ENCODE results near the gene GRAP.
A peak's percentile ranks its signal among the peaks of the same experiment; 100 is the strongest.
"Not testable (repeated sequence)": the region's sequence is repeated elsewhere in the genome, so short reads cannot be mapped to it uniquely, and the experiment has no call there.

The GRAP gene

DNA sequence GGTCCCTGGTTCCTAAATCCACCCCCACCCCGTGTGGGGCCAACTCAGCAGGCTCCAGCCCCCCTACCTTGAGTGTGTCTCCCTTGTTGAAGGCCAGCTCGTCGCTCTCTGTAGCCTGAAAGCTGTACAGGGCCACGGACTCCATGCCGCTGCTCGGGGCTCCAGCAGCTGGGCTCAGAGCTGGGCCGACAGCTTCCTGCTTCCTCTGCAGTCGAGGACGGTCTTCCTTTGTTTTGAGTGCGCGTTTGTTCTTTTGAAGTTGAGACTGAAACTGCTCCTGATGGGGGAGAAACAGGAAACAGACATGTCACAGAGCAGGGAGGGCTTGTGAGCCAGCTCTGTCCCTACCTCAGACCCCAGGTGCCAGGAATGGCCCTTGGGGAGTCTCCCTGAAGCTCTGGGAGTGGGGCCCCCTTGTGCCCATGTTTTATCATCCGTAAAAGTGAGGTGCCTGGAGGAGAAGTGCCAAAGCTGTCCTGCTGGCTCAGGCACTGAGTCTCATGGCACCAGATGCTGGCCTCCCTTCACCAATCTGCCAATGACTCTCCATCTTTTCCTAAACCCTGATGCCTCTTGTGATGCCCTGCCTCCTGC is at the start of gene GRAP:
GRAP (minus strand) TSS at position 176 of the 594 bp plus-strand sequence; CDS start at position 145, 31 bp downstream.
- not testable (repeated sequence) for DNase-seq (ENCODE audit: low read depth in 2 of 2, low spot score in 1 of 2)

DNA sequence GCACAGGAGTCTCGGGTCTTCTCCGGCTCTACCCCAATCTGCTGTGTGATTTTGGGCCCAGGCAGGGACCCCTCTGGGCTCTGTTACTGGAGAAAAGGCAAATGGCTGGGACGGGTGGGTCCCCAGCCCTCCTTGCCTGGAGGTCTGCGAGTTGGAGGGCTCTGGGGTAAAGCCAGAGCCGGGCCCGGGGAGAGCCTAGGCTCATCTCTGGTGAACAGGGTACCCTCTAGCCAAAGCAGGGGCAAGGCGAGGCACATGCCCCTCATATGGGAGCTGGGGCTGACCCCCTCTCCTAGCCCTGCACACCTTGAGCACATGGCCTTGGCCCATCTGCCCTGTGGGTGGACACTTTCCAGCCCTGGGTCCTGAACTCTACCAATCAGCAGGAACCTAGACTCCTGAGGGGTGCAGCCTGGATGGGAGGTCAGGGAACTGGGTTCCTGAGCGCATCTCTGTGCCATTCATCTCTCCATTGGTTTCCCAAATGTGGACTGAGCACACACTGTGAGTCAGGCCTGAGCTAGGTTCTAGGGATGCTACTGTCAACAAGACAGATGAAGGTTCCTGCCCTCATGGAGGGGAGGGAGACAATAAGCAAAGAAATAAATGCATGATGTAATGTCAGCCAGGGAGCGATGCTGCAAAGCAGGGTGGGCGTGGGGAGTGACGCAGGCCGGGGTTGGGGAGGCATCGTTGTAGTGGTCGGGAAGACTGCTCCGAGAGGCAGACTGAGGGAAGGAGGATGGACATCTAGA is 47.1 kb upstream of the GRAP start:
- DNase-seq (ENCODE audit: low read depth in 2 of 2, low spot score in 1 of 2): not testable (repeated sequence)

DNA sequence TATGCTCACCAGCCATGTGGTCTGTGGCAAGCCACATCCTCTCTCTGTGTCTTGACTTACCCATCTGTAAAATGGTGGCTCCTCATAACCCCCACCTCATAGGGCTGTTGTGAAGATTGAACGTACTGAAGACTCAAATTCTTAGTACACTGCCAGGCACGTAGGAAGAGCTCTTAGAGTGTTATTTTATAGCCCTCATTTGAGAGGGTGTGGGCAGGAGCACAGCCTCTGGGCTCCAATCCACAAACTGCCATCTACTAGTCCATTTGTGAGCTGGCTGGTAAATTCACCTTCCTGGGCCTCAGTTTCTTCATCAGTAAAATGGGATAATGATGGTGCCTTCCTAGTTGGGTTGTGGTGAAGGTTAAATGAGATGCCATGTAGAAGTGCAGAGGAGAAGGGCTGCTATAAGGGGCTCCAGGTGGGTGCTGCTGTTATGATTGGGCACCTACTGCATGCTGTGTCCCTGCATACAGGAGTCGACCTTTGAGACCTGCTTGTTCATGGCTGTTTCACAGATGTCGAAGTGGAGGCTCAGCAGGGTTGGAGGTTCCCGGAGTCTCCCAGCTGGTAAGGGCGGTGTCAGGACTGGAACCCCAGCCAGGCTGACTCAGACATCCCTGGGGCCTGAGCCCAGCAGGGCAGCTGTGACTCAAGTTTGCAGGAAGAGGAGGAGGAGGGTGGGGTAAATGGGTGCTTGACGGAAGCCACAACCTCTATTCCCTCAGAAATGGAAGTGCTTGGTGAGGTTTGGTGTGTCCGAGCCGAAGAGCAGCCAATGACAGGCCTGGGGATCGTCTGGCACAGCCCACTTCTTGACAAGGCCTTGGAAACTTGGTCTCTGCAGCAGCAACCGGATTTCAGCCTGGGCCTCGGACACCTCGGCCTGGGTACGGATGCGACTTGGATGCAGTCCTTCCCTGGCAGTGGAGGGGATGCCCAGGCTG is 46.3 kb upstream of the GRAP start:
- DNase-seq (ENCODE audit: low read depth in 2 of 2, low spot score in 1 of 2): not testable (repeated sequence)

DNA sequence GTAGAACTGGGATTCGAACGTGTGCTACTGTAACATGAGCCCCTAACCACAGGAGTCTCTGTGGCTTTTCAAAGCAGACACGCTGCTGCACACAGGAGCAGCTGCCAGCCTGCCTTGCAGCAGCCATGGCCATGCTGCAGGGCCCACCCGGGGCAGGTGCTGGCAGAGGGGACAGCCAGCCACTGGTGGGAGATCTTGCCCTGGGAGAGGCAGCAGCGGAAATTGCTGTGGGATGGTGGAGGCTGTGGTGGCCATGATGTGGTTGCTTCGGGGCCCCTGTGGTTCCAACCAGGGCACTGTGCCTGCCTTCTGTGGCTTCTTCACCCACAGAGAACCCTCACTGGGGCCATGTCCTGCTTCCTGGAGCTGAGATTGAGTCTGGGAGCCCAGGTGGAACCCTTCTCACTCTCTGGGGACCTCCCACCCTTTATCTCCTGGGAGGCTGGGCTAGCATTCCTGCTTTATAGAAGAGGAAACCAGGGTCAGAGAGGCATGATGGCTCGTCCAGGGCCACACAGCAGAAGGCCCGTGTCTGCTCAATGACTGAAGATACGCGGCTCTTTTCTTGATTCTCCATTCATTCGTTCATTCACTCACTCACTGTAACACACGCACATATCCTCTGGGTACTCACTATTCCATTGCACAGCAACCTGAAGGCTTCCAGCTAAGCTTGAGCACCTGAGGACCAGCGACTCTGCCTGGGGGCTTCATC is 43.5 kb upstream of the GRAP start:
- not testable (repeated sequence) for DNase-seq (ENCODE audit: low read depth in 2 of 2, low spot score in 1 of 2)

DNA sequence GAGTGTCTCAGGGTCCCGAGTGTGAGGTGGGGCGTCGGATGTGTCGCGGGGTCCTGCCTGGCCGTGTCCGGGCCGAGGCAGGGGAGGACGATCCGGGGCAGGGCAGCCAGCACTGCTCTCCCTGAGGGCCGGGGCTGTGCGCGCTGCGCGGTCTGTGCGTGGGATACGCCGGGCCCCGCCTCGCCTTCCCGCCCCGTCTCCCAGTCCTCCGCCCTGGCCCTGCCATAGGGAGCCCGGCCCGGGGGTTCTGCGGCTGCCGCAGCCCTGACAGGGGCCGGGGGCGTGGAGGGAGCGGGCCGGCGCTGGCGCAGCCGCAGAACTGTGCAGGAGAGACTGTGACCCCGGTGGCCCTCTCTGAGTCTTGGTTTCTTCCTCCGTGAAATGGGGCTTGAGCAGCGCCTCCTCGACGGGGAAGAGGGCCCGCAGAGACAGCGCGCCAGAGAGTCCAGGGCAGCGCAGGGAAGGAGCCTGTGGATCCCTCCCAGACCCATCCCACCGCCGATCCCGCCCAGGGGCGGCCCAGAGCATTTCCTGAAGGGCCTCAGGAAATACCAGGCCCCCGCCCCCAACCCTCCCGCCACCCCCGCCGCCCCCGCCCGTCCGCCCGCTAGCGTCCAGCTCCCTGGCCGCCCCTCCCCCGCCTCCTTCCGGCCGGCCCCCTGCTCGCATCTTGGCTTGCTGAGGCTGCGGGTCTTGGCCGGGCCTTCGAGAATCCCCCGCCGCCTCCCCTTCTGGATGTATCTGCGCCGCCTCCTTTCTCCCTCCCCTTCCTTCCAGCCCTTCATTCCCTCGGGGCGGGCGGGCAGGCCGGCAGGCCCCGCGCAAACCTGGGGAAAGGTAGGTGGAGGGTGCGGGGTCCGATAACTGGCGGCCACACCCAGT is 42.3 kb upstream of the GRAP start:
- not testable (repeated sequence) for DNase-seq (ENCODE audit: low read depth in 2 of 2, low spot score in 1 of 2)

DNA sequence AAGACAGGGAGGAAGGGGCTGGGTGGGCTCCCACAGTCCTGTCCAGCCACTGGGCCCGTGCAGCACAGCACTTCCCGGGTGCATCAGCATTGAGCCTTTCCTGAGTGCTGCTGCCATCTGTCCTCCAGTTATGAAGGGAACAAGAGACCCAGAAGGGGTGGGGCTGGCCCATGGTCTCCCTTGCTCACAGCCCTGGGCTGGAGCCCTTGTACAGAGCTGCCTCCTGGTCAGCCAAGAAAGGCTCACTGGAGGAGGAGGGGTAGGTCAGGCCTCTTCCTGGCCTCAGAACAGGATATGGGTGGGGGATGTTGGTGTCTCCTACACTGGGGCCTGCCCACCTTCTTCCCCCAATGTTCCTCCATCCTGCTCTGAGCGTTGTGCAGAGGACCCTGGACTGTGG is 30.6 kb upstream of the GRAP start:
- not testable (repeated sequence) for DNase-seq (ENCODE audit: low read depth in 2 of 2, low spot score in 1 of 2)

DNA sequence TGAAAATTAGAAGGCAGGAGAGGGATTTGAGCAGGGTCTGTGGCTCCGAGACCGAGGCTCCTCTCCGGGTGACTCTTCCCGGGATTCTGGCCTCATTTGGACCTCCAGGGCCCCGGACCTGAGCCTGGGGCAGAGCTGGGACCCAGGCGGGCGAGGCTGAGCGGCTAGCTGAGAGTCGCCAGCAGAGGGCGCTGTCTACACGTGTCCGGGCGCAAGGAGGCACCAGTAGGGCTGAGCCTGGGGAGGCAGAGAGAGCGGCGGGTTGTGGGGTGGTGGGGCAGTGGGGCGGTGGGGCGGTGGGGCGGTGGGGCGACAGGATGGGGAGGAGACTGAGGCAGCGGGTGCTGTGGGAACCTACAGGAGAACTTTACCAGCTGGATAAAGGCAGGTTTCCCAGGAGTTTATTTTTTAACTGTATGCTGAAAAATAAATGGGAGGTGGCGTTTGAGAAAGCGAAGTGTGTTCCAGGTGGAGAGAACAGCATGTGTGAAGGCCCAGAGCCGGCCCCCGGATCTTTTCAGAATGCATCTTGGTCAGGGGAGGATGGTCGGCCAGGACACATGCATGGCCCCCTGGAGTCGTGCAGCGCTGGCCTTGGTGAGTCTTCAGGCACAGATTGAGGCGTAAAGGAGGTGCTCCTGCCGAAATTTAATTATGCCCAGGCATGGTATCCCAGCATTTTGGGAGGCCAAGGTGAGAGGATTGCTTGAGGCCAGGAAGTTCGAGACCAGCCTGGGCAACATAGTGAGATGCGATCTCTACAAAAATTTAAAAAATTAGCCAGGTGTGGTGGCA is 29.8 kb upstream of the GRAP start:
- DNase-seq (ENCODE audit: low read depth in 2 of 2, low spot score in 1 of 2): peak in 1 of 2 donors; percentile 11

DNA sequence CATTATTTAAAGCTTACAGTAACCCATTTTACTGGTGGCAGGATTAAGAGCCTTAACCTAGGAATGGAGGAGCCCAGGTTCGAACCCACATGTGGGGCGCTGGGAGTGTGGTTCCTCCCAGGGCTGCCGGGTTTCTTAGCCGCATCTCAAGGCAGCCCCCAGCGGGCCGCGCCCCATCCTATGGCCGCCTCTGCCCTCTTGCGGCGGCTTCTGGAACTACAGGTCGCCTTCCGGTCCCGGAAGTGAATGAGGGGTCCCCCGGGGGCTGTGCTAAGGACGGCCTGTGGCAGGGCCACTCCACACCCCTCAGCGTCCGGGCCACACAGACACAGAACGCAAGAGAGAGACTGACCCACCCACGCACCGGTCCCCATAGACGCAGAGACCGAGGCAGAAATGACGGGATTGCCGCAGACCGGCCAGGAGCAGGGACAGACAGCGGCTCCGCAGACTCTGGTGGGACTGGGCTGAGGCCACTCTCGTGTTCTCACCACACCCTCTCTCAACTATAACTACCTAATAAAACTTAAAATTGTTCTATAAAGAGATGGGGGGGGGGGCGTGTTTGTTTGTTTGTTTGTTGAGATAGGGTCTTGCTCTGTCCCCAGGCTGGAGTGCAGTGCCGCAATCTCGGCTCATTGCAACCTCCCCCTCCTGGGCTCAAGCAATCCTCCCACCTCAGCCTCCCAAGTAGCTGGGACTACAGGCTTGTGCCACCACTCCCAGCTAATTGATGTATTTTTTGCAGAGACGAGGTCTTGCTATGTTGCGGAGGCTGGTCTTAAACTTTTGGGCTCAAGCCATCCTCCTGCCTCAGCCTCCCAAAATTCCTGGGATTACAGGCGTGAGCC is 23.8 kb upstream of the GRAP start:
- DNase-seq (ENCODE audit: low read depth in 2 of 2, low spot score in 1 of 2): not testable (repeated sequence)

DNA sequence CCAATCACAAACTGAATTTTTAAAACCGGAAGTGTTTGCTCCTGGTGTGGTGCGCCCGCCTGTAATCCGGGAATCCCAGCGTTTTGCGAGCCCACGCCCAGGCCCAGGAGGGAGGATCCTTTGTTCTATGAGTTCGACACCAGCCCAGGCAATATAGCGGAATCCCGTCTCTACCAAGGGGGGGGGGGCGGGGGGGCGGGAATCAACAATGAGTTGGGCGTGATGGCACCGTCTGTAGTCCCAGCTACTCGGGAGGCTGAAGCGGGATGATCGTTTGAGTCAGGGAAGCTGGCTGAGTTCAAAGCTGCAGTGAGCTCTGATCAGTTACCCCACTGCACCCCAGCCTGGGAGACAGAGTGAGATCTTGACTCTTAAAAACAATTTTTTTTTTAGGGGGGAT is 17.6 kb upstream of the GRAP start:
- not testable (repeated sequence) for DNase-seq (ENCODE audit: low read depth in 2 of 2, low spot score in 1 of 2)

DNA sequence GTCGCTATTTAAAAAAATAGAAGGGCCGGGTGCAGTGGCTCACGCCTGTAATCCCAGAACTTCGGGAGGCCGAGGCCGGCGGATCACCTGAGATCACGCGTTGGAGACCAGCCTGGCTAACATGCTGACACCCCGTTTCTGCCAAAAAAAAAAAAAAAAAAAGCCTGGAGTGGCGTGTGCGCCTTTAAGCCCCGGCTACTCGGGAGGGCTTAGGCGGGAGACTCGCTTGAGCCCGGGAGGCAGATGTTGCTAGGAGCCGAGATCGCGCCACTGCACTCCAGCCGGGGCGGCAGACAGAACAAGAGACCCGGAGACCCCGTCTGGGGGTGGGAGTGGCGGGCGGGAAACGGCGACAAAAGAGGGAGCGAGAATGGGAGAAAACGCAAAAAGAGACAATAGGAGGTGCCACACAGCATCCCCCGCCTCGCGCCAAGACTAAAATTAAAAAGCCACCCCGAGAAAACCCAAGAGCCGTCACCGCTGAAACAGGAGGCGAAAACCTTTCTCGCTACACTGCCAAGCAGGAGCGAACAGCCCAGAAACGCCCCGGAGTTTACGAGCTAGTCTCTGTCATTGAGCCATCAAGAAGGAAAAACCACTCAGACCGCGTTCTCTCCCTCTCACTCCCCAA is 16.7 kb upstream of the GRAP start:
- peak; percentile 54 to 57 for DNase-seq (ENCODE audit: low read depth in 2 of 2, low spot score in 1 of 2)

DNA sequence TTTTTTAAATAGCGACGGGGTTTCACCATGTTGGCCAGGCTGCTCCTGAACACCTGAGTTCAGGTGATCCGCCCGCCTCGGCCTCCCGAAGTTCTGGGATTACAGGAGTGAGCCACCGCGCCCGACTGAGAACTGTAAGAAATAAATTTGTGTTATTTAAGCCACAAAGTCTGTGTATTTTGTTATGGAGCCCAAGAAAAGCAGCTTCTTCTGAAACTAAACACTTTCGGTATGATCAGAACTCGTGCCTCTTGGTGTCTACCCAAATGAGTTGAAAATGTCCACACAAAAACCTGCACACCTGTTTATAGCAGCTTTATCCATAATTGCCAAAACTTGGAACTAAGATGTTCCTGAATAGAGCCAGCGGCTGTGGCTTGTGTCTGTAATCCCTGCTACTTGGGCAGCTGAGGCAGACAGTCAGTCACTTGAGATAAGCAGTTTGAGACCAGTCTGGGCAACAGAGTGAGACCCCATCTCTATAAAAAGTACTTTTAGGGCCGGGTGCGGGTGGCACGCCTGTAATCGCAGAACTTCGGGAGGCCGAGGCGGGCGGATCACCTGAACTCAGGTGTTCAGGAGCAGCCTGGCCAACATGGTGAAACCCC is 16.1 kb upstream of the GRAP start:
- not testable (repeated sequence) for DNase-seq (ENCODE audit: low read depth in 2 of 2, low spot score in 1 of 2)

DNA sequence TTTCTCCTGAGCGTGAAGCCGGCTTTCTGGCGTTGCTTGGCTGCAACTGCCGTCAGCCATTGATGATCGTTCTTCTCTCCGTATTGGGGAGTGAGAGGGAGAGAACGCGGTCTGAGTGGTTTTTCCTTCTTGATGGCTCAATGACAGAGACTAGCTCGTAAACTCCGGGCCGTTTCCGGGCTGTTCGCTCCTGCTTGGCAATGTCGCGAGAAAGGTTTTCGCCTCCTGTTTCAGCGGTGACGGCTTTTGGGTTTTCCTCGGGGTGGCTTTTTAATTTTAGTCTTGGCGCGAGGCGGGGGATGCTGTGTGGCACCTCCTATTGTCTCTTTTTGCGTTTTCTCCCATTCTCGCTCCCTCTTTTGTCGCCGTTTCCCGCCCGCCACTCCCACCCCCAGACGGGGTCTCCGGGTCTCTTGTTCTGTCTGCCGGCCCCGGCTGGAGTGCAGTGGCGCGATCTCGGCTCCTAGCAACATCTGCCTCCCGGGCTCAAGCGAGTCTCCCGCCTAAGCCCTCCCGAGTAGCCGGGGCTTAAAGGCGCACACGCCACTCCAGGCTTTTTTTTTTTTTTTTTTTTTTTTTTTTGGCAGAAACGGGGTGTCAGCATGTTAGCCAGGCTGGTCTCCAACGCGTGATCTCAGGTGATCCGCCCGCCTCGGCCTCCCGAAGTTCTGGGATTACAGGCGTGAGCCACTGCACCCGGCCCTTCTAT is 15.4 kb upstream of the GRAP start:
- peak in 1 of 2 donors; percentile 74 for DNase-seq (ENCODE audit: low read depth in 2 of 2, low spot score in 1 of 2)

DNA sequence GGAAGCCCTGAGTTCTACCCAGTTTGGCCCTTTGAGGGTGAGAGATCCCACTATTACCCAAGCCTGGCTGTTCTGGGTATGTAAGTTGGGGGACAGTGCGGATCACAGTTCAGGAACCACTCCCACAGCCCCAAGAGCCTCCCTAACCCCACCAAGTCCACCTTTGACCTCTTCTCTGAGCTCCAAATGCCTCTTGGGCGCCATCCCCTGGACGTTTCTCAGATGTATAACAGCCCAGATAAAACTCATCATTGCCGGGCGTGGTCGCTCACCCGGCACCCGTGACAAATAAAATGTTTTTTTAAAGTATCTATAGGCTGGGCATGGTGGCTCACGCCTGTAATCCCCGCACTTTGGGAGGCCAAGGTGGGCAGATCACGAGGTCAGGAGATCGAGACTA is 8.7 kb upstream of the GRAP start:
- DNase-seq (ENCODE audit: low read depth in 2 of 2, low spot score in 1 of 2): not testable (repeated sequence)

DNA sequence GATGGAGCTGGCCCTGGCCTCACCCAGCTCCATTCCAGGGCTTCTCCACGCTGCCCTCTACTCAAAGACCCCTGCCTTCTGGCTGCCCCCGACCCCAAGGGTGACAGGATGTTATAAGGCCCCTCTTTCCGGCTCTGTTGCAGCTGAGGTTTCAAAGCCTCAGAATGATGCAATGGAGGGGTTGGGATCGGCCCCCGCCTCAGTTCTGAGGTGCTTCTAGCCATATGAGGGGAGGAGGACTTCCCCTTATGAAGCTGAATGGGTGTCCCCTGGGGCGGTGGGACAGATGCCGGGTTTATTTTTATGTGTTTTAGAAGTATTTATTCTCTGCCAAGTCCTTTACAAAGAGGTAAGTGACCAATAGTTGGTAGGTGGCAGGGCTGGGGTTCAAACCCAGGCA is 2.1 kb upstream of the GRAP start:
- not testable (repeated sequence) for DNase-seq (ENCODE audit: low read depth in 2 of 2, low spot score in 1 of 2)

DNA sequence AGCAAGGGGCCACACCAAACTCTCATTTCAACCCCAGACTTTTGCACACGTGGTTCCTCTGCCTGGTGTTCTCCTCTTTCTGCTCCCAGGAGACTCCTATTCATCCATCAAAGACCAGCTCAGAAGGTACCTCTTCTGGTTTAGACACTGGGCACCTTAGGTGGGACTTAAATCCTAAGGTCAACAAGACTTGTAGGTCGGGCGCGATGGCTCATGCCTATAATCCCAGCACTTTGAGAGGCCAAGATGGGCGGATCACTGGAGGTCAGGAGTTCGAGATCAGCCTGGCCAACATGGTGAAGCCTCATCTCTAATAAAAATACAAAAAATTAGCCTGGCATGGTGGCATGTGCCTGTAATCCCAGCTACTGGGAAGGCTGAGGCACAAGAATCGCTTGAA is 753 bp upstream of the GRAP start:
- DNase-seq (ENCODE audit: low read depth in 2 of 2, low spot score in 1 of 2): not testable (repeated sequence)

DNA sequence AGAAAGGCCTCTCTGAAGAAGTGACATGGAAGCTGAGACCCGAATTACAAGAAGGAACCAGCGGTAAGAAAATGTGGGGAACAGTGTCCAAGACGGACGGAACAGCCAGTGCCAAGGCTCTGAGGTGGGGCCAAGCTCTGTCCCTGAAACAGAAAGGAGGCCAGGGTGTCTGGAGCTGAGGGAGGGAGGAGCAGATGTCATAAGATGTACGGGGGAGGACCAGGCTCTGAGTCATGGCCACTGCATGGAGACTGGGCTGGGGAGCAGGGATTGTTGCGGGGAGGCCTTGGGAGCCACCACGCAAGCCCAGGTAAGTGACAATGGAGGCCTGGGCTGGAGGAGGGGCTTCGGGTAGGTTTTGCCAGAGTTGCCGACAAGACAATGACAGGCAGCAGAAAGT is 2.1 kb downstream of the GRAP start:
- DNase-seq (ENCODE audit: low read depth in 2 of 2, low spot score in 1 of 2): not testable (repeated sequence)

DNA sequence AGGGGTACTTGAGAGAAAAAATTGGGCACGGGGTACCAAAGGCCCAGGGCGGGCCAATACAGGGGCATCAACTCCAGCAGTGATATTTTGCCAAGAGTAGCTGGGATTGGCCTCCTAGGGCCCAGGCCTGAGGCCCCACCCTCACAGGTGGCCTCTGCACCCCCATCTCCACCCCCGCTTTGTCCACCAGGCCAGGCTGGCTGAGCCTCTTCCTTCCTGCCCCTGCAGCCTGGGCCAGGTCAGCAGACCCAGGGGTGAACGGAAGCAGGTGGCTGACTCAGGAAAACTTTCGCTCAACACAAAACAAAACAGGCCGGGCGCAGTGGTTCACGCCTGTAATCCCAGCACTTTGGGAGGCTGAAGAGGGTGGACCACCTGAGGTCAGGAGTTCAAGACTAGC is 3.7 kb downstream of the GRAP start:
- DNase-seq (ENCODE audit: low read depth in 2 of 2, low spot score in 1 of 2): not testable (repeated sequence)

Measured in stimulated activated CD8-positive, alpha-beta memory T cell treated with anti-CD3 and anti-CD28 coated beads, Interleukin-4, amount 100 ng/mL, for 1 hour (primary cell).